ENCODE results near the gene EPO.

DNA sequence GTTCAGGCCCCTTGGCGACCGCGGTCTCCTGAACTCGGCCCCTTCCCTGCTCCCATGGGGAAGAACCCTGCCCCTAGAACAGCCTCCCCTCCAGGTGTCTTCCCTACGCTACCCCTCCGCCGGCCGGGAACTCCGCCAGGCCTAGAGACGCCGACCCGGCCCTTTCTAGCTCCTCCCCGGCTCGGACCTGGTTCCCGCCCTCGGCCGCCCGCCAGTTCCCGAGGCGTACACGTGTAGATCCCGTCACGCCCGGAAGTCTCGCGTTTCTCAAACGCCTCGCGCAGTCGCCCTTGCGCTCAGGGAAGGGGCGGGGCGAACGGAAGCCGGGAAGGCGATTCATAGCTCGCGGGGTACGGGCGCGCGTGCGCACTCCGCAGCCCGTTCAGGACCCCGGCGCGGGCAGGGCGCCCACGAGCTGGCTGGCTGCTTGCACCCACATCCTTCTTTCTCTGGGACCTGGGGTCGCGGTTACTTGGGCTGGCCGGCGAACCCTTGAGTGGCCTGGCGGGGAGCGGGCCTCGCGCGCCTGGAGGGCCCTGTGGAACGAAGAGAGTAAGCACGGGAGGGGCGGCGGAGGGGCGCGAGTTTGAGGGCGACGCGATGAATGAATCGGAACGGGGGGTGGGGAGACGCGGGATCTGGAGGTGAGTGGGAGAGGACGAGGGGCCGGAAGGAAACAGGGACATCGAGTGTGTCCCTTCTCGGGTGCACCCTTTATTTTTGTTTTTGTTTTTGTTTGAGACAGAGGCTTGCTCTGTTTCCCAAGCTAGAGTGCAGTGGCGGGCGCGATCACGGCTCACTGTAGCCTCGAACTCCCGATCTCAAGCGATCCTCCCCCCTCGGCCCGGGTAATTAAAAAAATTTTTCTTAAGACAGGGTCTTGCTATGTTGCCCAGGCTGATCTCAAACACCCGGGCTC, 14.3 kb upstream of the EPO start, which contains the start of gene POP7:
- peak; percentile 99 for TF ChIP-seq POLR2A (IDR thresholded peaks at IDR 0.05; ENCODE audit: extremely low read depth, insufficient read length)
- TF ChIP-seq, protein P1, sequence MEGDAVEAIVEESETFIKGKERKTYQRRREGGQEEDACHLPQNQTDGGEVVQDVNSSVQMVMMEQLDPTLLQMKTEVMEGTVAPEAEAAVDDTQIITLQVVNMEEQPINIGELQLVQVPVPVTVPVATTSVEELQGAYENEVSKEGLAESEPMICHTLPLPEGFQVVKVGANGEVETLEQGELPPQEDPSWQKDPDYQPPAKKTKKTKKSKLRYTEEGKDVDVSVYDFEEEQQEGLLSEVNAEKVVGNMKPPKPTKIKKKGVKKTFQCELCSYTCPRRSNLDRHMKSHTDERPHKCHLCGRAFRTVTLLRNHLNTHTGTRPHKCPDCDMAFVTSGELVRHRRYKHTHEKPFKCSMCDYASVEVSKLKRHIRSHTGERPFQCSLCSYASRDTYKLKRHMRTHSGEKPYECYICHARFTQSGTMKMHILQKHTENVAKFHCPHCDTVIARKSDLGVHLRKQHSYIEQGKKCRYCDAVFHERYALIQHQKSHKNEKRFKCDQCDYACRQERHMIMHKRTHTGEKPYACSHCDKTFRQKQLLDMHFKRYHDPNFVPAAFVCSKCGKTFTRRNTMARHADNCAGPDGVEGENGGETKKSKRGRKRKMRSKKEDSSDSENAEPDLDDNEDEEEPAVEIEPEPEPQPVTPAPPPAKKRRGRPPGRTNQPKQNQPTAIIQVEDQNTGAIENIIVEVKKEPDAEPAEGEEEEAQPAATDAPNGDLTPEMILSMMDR (IDR thresholded peaks at IDR 0.05; ENCODE audit: low read depth, low read length): no peak
- TF ChIP-seq, protein P2, sequence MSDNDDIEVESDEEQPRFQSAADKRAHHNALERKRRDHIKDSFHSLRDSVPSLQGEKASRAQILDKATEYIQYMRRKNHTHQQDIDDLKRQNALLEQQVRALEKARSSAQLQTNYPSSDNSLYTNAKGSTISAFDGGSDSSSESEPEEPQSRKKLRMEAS (IDR thresholded peaks at IDR 0.05; ENCODE audit: low read depth, low read length): peak; percentile 97

Measured in NB4 (cell line).